GM12801 (cell line): ENCODE results near the gene CGB3.

ENCODE experiments used
- TF ChIP-seq, protein P1 (sequence below): IDR thresholded peaks from one replicate; pipeline ENCODE4 v1.5.1; 2011; ENCODE audit warnings: control low read depth; ENCODE audit not compliant: insufficient read length; ENCODE audit errors: extremely low read depth

CGB3 gene

GRCh38 chr19:48985711-48986110, 38.4 kb downstream of the CGB3 start:
- TF ChIP-seq, protein P1, sequence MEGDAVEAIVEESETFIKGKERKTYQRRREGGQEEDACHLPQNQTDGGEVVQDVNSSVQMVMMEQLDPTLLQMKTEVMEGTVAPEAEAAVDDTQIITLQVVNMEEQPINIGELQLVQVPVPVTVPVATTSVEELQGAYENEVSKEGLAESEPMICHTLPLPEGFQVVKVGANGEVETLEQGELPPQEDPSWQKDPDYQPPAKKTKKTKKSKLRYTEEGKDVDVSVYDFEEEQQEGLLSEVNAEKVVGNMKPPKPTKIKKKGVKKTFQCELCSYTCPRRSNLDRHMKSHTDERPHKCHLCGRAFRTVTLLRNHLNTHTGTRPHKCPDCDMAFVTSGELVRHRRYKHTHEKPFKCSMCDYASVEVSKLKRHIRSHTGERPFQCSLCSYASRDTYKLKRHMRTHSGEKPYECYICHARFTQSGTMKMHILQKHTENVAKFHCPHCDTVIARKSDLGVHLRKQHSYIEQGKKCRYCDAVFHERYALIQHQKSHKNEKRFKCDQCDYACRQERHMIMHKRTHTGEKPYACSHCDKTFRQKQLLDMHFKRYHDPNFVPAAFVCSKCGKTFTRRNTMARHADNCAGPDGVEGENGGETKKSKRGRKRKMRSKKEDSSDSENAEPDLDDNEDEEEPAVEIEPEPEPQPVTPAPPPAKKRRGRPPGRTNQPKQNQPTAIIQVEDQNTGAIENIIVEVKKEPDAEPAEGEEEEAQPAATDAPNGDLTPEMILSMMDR, result no peak

GRCh38 chr19:48982280-48982679, 41.9 kb downstream of the CGB3 start:
- TF ChIP-seq, protein P1, result no peak

- TF ChIP-seq, protein P1, result no peak
Measured at GRCh38 chr19:48977061-48977460, 47.1 kb downstream of the CGB3 start.

- TF ChIP-seq, protein P1, result no peak
Measured at GRCh38 chr19:48975947-48976847, 47.9 kb downstream of the CGB3 start.
